GM21515 (cell line): ENCODE results near the gene USP2.

Experiments
- ATAC-seq: cut with Tn5 transposase; IDR thresholded peaks from one replicate; pipeline ENCODE4 v1.9.1; 2021; ENCODE audit not compliant: unreplicated experiment

The USP2 gene

DNA sequence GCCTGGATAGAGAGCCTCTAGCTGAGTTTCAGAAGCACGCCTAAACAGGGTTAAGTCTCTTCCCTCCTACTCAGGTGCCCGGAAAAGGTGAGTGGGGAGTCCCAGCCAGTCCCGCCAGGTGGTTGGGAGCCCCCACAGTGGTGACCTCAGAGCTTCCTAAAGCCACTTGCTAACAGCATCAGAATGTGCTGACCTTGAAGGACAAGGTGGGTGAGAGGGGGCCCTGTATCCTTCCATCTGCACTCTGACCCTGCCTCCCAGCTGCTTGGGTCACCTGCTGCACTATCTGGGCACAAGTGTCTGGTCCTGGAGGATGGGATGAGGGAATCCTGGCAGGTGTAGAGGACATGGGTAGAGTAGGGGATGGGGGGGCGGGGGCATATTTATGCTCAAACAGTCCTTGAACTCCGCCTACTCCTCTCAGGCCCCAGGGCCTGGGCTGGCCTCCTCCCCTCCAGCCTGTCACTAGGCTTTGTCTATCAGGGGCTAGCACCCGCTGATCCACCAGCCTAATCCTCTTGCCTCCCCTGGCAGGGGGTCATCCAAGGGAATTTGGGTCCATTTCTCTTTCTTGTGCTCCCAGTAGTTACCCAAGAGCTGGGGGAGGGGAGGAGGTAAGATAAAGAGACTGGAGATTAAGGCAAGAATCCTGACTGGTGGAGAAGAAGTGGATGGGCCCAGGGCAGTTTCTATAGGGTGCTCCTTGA, 3.4 kb downstream of the USP2 start:
- no peak for ATAC-seq

- no peak for ATAC-seq
Observed at GRCh38 chr11:119377112-119377901, 4.2 kb downstream of the USP2 start.

DNA sequence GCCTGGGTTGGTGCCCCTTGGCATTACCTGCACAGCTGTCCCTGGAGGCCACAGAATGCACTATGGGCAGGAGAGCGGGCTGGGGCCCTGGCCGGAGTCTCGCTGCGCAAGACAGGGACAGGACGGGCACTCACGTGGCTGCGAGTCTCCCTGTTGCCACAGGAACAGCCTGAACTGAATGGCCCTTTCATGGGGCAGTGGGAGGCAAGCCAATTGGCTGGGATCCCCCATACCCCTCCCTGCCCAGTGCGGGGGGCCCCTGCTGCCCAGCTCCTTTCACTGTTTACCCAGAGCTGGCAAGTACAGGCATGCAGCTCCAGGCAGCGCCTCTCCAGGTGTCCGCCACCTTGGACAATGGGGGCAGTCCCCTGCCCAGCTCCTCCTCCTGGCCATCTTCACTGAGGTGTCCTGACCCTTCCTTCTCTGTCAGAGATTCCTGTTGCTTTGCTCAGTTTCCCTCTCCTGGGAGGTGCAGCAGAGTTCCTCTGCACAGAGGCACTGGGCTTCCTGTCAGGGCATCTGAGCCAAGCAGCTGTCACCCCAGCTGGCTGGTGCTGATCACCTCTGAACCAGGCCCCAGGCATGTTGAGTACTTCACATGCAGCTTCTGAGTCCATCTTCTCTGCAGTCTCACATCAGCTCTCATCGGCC, 5.2 kb downstream of the USP2 start:
- ATAC-seq, result no peak

- ATAC-seq, result no peak
Observed at GRCh38 chr11:119375337-119376196, 5.9 kb downstream of the USP2 start.

GRCh38 chr11:119374632-119375336, 6.7 kb downstream of the USP2 start:
- no peak for ATAC-seq

DNA sequence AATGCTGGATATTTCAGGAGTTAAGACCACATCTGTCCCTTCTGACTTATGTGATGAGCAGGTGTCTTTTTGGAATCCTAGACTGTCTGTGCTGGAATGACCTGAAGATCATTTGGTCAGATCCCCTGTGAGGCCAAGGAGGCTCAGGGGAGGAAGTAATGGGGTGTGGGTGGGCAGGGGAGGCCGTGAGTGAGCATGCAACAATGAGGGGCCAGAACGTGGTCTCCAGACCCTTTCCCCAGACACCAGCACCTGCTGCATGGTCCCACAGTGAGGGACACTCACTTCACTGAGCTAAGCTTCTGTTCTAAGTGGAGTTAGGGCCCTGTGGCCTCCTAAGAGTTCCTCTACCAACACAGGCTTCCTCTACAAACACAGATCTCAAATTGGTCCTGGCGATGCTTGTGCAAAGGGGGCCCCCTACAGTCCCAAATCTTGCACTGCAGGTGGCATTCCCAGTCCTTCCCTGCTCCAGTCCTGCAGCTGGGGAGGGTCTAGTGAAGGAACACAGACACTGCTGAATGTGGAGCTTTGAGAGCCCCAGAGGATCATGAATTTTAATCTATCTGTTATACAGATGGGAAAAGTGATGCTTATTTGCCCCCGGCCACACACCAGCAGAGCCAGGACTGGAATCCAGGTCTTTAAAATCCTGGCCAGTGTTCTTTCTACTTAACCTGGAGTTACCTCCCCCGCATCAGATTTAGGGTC, 7.4 kb downstream of the USP2 start:
- no peak for ATAC-seq

GRCh38 chr11:119373059-119373920, 8.2 kb downstream of the USP2 start:
- ATAC-seq, result no peak

GRCh38 chr11:119372260-119373058, 9.0 kb downstream of the USP2 start:
- no peak for ATAC-seq

- ATAC-seq, result no peak
Observed at GRCh38 chr11:119371778-119372182, 9.7 kb downstream of the USP2 start.

DNA sequence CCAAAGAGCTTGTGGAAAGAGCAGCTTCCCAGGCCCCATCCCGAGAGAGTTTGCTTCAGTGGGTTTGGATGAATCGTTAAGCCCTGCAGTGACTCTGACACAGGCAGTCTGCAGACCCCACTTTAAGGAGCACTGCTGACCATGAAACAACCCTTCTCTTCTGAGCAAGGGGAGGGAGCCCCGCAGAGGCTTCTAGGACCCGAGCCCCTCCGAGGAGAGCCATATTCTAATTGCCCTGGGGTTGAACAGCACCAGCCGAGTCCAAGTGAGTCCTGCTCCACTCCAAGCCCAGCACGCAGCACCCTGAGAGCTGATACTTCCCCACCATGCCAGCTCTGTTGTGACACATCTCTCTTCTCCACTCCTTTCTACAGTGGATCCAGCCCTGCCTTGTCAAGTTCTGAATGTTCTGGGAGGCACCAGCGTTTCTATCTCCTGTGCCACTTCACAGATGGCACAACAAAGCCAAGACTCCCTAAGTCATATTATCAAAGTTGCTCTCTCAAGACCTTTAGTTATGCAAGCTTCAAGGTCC, 10.4 kb downstream of the USP2 start:
- ATAC-seq, result no peak

GRCh38 chr11:119370486-119371046, 10.9 kb downstream of the USP2 start:
- ATAC-seq, result no peak

- no peak for ATAC-seq
Observed at GRCh38 chr11:119369132-119369925, 12.2 kb downstream of the USP2 start.

DNA sequence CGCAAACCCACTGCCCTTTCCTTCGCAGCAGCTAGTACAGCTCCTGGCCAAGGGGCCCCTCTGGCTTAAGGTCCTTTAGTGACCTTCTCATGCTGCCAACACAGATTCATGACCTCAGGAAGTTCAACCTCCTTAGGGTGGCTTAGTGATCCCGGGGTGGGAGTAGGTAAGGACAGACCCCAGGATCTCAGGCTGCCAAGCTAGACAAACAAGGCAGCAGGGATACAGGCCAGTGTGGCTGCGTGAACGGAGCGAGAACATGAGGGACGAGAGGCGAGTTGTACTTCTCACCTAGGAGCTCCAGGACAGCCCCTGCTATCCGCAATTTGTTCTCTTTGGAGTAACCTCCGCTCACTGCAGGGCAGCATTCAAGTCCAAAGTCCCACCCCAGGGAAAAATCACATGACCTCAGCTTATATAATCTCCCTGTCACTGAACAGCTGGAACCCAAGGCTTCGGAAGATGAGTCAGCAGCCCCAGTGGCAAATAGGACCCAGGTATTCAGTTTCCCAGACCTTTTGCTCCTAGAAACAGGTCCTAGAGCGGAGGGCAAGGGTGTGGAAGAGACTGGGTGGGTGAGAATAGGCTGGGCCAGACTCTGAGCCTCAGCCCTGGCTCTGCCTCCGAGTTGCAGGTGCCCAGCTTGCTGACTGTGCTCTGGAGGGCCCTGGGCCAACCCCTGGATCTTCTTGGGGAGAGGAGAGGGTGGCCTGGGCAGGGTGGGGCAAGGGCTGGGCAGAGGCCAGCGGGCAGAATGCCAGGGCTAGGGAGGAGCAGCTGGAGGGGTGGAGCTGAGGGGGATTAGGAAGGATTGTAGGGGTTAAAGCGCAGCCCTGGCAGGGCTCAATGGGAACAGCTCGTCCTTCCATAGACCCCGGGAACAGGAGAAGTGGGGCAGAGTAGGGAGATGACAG, 13.1 kb downstream of the USP2 start:
- no peak for ATAC-seq

DNA sequence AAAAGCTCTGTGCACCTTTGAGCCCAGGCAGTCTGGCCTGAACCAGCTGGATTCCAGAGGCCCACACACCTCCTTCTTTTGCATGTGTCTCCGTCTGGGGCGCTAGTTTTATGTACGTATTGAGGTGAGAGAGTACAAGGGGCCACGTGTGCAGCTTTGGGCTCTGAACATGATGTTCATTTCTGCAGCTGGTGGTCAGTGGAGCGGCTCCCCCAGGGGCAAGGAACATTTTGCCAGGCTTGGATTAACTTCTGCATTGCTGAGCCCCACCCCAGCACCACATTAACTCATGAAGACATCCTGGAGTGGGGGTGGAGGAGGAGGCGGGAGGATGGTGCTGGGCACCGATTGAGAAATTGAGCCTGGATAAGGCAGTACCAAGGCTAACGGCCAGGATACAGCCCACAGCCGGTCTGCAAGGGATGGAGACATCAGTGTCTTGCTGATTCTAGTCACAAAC, 13.8 kb downstream of the USP2 start:
- ATAC-seq, result no peak
